Measurements from ENCODE around the gene RTL5. TPM values are rescaled to one million over a fixed set of nuclear protein-coding genes. Genes with fewer than 3 reads are reported as not detected.

Gene RTL5
- total and polyA plus RNA-seq, 7 donors, result 0.46 to 7.5 (median 2.7) TPM

DNA sequence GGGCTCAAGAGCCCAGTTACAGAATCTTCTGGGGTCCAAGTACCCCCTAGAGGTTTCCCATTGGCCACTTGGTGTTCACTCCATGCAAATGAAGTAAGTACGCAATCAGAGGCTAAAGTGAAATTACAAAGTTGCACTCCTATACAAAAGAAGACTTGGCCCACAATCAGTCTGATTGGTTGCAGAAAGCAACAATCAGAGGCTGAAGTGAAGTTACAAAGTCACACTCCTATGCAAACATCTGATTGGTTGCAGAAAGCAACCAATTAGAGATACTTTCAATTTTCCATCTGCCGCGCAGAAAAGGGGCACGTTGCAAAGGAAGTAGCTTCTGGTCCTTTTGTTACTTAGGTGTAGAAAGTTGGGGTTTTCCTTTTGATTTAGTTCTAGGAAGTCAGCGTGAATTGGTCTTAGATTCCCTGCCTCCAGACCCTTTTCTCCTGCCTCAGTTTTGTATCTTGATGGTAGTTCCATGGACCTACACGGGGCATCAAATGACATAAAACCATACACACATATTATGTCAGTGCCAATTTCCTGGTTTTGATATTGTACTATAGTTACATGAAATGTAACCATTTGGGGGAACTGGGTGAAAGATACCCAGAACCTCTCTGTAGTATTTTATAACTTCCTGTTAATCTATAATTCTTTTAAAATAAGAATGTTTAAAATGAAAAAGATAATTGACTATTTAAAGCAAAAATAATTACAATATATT is 37.5 kb upstream of the RTL5 start:
- no peak overlapping the region for H3K27ac ChIP-seq
- intact Hi-C loops (cut with DNase I), result no loop called here
- no peaks in the 10 kb centered on the region for H3K4me1 ChIP-seq
- H3K4me3 ChIP-seq, result no peak overlapping the region
- 49 to 63% methylated on average over 6 of the region's 6 CpGs for WGBS, 2 donors
- H3K36me3 ChIP-seq, result no peaks in the 10 kb centered on the region
- no peak for DNase-seq
- H3K9me3 ChIP-seq, result no peaks in the 10 kb centered on the region
- peaks cover 0 to 5% (median 0%) of the 10 kb centered on the region in 3 donors for H3K27me3 ChIP-seq
- TF ChIP-seq POLR2AphosphoS5 (IDR thresholded peaks at IDR 0.05), result no peak
- TF ChIP-seq, protein P1, sequence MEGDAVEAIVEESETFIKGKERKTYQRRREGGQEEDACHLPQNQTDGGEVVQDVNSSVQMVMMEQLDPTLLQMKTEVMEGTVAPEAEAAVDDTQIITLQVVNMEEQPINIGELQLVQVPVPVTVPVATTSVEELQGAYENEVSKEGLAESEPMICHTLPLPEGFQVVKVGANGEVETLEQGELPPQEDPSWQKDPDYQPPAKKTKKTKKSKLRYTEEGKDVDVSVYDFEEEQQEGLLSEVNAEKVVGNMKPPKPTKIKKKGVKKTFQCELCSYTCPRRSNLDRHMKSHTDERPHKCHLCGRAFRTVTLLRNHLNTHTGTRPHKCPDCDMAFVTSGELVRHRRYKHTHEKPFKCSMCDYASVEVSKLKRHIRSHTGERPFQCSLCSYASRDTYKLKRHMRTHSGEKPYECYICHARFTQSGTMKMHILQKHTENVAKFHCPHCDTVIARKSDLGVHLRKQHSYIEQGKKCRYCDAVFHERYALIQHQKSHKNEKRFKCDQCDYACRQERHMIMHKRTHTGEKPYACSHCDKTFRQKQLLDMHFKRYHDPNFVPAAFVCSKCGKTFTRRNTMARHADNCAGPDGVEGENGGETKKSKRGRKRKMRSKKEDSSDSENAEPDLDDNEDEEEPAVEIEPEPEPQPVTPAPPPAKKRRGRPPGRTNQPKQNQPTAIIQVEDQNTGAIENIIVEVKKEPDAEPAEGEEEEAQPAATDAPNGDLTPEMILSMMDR (IDR thresholded peaks at IDR 0.05), result no peak
- TF ChIP-seq EP300 (IDR thresholded peaks at IDR 0.05), result no peak
- no peak for TF ChIP-seq POLR2A (IDR thresholded peaks at IDR 0.05)

DNA sequence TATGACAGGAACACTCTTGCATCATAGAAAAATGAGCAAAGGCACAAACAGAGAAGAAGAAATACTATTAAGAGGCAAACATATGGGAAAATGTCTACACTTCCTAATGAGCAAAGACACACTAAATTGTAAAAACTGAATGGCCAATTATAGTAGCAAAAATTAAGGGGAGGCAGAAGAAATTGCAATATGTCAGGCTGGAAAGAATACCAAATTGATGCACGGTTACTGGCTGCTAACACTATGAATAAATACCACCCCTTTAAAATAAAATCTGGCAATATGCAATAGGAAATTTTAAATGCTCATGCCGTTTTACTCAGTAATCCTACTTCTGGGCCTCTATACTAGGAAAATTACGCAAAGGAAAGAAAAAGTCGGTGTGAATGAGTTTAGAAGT is 33.8 kb upstream of the RTL5 start:
- no peak overlapping the region for H3K4me3 ChIP-seq
- no peaks in the 10 kb centered on the region for H3K4me1 ChIP-seq
- H3K9me3 ChIP-seq, result no peaks in the 10 kb centered on the region
- intact Hi-C loops (cut with DNase I), result no loop called here
- 76 to 86% methylated on average over 4 of the region's 4 CpGs for WGBS, 2 donors
- DNase-seq, result no peak
- peaks cover 0 to 5% (median 0%) of the 10 kb centered on the region in 3 donors for H3K27me3 ChIP-seq
- H3K36me3 ChIP-seq, result no peaks in the 10 kb centered on the region
- H3K27ac ChIP-seq, result no peak overlapping the region
- TF ChIP-seq, protein P1 (IDR thresholded peaks at IDR 0.05), result no peak
- no peak for TF ChIP-seq POLR2AphosphoS5 (IDR thresholded peaks at IDR 0.05)
- no peak for TF ChIP-seq EP300 (IDR thresholded peaks at IDR 0.05)
- no peak for TF ChIP-seq POLR2A (IDR thresholded peaks at IDR 0.05)

DNA sequence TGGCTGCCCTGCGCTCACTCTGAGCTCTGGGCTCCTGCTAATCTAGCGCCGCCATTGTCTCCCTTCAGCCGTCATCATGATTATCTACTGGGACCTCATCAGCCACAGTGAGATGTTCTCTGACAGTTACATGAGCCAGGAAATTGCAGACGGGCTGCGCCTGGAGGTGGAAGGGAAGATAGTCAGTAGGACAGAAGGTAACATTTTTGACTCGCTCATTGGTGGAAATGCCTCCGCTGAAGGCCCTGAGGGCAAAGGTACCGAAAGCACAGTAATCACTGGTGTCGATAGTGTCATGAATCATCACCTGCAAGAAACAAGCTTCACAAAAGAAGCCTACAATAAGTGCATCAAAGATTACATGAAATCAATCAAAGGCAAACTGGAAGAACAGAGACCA is 28.1 kb upstream of the RTL5 start:
- intact Hi-C loops (cut with DNase I), result no loop called here
- H3K36me3 ChIP-seq, result no peaks in the 10 kb centered on the region
- H3K4me1 ChIP-seq, result no peaks in the 10 kb centered on the region
- TF ChIP-seq, protein P1 (IDR thresholded peaks at IDR 0.05), result no peak
- TF ChIP-seq POLR2A (IDR thresholded peaks at IDR 0.05) (no peak), POLR2AphosphoS5 (IDR thresholded peaks at IDR 0.05) (no peak), EP300 (IDR thresholded peaks at IDR 0.05) (no peak)
- no peaks in the 10 kb centered on the region for H3K9me3 ChIP-seq
- H3K4me3 ChIP-seq, result no peak overlapping the region
- DNase-seq, result no peak
- no peak overlapping the region for H3K27ac ChIP-seq
- WGBS, 2 donors, result 83 to 87% methylated on average over 10 of the region's 10 CpGs
- no peaks in the 10 kb centered on the region for H3K27me3 ChIP-seq

DNA sequence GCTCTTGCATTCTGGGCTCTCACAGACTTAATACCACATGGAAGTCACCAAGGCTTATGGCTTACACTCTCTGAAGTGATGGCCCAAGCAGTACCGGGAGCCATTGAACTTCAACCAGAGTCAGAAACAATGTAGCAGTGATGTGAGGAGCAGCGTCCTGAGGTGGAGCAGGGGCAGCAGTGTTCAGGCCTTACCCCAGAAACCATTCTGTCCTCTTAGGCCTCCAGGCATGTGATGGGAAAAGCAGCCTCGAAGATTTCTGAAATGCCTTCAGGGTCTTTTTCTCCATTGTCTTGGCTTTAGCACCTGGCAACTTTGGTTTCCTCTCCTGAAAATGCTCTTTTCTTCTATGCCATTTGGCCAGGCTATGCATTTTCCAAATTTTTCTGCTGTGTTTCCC is 27.1 kb upstream of the RTL5 start:
- no peaks in the 10 kb centered on the region for H3K36me3 ChIP-seq
- no peak for DNase-seq
- no peak overlapping the region for H3K27ac ChIP-seq
- H3K4me3 ChIP-seq, result no peak overlapping the region
- no peaks in the 10 kb centered on the region for H3K9me3 ChIP-seq
- WGBS, 2 donors, result 89 to 96% methylated on average over 3 of the region's 3 CpGs
- no peaks in the 10 kb centered on the region for H3K4me1 ChIP-seq
- TF ChIP-seq, protein P1 (IDR thresholded peaks at IDR 0.05), result no peak
- TF ChIP-seq EP300 (IDR thresholded peaks at IDR 0.05), result no peak
- no peak for TF ChIP-seq POLR2A (IDR thresholded peaks at IDR 0.05)
- TF ChIP-seq POLR2AphosphoS5 (IDR thresholded peaks at IDR 0.05), result no peak
- intact Hi-C loops (cut with DNase I), result no loop called here
- no peaks in the 10 kb centered on the region for H3K27me3 ChIP-seq

DNA sequence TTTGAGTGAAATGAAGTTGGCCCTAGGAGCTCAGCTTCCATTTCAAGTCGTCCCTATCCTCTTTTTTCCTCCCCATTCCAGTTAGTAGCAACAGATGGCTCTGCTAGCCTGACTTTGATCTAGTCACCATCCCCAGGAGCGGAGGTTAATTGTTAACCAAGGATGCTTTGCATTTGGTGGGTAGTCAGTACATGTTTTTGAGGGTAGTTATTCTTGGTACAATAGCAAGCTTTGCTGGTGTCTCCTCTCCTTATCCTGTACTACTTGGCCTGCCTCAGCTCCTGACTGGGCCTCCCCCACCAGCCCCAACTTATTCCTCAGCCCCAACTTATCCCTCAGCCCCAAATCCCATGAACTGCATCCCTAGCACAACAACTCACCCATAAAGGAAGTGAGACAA is 14.8 kb upstream of the RTL5 start:
- Histone ChIP-seq H3K27ac (no peak overlapping the region), H3K27me3 (no peaks in the 10 kb centered on the region), H3K4me1 (peaks cover 0 to 10% (median 0%) of the 10 kb centered on the region in 4 donors), H3K4me3 (no peak overlapping the region), H3K9me3 (no peaks in the 10 kb centered on the region), H3K36me3 (peaks cover 0 to 5% (median 2%) of the 10 kb centered on the region in 4 donors)
- 82 to 94% methylated on average over 2 of the region's 2 CpGs for WGBS, 2 donors
- no peak for DNase-seq
- TF ChIP-seq POLR2A (IDR thresholded peaks at IDR 0.05), result no peak
- no peak for TF ChIP-seq EP300 (IDR thresholded peaks at IDR 0.05)
- TF ChIP-seq, protein P1 (IDR thresholded peaks at IDR 0.05), result no peak
- no peak for TF ChIP-seq POLR2AphosphoS5 (IDR thresholded peaks at IDR 0.05)
- intact Hi-C loops (cut with DNase I), result no loop called here

Data from sigmoid colon (tissue), 7 donors.